Epidermal melanocyte (primary cell): ENCODE measurements around the gene IFNE.

ENCODE experiments used
- DNase-seq: peaks from one replicate; pipeline ENCODE4 v3.0.0; 2011; ENCODE audit warnings: low spot score; ENCODE audit not compliant: insufficient read length

The IFNE gene

GRCh38 chr9:21482213-21482612, at the start of gene IFNE:
Gene IFNE (minus strand): TSS chr9:21482313. CDS start chr9:21481694, 619 bp downstream.
- no peak for DNase-seq

DNA sequence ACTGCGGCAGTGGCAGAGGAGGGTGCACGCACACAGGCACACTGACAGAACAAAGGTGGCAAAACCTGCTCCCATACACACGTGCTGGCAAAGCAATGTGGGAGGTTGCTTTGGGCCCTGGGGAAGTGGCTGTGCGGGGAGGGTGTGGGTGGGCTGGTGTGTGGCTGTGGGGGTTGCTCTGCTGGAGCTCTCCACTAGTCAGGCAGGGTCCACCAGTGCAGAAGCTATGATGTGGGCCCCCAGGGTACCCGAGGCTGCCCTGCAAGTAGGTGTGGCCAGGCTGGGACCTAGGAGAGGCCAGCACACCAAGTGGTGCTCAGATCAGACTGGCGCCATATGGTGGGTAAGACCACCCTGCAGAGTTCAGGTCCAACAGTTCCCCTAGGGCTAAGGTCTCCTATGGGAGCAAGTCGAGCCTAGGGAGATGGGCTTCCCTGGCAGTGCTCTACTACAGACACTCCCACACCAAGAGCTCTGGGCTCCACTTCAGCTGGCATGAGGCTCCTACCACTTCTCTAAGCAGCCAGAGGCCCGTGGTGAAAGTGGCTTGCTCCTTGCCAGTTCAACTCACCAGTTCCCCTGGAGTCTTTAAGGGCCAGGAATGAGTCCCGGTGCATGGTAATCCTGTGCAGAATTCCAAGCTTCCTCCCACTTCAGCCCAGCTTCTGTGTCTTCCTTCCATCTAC, 46.2 kb upstream of the IFNE start:
- no peak for DNase-seq

- DNase-seq, result no peak
Measured at GRCh38 chr9:21527579-21527978, 45.5 kb upstream of the IFNE start.

GRCh38 chr9:21525174-21525573, 43.1 kb upstream of the IFNE start:
- no peak for DNase-seq

GRCh38 chr9:21524099-21524830, 42.2 kb upstream of the IFNE start:
- DNase-seq, result no peak

DNA sequence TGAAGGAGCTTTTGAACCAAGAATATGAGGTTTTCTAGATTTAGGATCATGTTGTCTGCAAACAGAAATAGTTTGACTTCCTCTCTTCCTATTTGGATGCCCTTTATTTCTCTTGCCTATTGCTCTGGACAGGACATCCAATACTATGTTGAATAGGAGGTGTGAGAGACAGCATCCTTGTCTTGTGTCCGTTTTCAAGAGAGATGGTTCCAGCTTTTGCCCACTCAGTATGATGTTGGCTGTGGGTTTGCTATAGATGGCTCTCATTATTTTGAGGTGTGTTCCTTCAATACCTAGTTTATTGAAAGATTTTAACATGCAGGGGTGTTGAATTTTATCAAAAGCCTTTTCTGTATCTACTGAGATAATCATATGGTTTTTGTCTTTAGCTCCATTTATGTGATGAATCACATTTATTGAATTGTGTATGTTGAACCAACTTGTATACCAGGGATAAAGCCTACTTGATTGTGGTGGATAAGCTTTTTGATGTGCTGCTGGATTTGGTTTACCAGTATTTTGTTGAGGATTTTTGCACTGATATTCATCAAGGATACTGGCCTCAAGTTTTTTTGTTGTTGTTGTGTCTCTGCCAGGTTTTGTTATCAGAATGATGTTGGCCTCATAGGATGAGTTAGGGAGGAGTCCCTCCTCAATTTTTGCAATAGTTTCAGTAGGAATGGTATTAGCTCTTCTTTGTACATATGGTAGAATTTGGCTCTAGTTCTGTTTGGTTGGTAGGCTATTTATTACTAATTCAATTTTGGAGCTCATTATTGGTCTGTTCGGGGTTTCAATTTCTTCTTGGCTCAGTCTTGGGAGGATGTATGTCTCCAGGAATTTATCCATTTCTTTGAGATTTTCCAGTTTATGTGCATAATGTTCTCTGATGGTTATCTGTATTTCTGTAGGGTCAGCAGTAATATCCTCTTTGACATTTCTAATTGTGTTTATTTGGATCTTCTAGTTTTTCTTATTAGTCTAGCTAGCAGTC, 41.2 kb upstream of the IFNE start:
- no peak for DNase-seq

DNA sequence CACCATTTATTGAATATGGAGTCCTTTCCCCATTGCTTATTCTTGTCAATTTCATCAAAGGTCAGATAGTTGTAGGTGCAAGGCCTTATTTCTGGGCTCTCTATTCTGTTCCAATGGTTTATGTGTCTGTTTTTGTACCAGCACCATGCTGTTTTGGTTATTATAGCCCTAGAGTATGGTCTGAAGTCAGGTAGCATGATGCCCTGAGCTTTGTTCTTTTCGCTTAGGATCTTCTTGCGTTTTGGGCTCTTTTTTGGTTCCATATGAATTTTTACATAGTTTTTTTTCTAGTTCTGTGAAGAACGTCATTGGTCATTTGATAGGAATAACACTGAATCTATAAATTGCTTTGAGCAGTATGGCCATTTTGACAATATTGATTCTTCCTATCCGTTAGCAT, 40.2 kb upstream of the IFNE start:
- DNase-seq, result no peak

DNA sequence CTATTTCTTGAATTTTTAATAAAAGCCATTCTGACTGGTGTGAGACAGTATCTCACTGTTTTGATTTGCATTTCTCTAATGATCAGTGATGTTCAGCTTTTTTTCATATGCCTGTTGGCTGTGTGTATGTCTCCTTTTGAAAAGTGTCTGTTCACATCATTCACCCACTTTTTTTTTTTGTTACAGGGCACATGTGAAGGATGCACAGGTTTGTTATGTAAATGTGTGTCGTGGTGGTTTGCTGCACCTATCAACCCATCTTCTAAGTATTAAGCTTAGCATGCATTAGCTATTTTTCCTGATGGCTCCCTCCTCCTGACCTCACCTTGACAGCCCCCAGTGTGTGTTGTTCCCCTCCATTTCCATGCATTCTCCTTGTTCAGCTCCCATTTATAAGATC, 39.3 kb upstream of the IFNE start:
- DNase-seq, result no peak

DNA sequence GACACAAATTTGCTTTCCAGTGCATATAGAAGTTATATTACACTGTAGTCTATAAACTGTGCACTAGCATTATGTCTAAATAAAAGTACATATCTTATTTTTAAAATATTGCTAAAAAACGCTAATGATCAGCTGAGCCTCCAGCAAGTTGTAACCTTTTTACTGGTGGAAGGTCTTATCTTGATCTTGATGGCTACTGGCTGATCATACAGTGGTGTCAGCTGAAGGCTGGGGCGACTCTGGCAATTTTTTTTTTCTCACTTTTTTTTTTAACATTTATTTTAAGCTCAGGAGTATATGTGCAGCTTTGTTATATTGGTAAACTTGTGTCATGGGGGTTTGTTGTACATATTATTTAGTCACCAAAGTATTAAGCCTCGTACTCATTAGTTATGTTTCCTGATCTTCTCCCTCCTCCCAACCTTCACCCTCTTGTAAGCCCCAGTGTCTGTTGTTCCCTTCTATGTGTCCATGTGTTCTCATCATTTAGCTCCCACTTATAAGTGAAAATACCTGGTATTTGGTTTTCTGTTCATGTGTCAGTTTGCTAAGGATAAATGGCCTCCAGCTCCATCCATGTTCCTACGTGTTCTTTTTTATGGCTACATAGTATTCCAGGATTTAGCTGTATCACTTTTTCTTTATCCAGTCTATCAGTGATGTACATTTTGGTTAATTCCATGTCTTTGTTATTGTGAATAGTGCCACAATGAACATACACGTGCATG, 38.6 kb upstream of the IFNE start:
- DNase-seq, result no peak

GRCh38 chr9:21519855-21520434, 37.8 kb upstream of the IFNE start:
- DNase-seq, result no peak

- DNase-seq, result no peak
Measured at GRCh38 chr9:21516796-21517195, 34.7 kb upstream of the IFNE start.

DNA sequence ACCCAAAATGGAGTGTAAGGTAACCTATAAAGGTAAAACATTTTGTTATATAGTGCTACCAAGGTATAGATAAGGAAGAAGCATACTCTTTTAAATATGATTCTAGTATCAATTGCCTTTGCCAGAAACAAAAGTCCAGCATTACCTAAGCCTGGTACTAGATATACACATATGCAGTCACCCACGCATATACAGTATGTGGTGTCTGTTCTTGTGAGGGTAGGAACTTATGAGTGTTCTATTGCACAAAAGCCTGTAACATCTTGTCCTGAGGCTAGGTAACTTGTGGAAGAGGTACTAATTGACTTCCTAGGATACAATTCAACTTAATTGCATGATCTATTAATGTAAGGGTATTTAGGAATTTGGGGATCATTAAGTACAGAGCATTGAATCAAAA, 31.3 kb upstream of the IFNE start:
- DNase-seq, result no peak

- DNase-seq, result no peak
Measured at GRCh38 chr9:21510806-21511205, 28.7 kb upstream of the IFNE start.

GRCh38 chr9:21507483-21507790, 25.3 kb upstream of the IFNE start:
- no peak for DNase-seq

GRCh38 chr9:21506626-21507482, 24.7 kb upstream of the IFNE start:
- DNase-seq, result no peak

GRCh38 chr9:21505425-21506179, 23.5 kb upstream of the IFNE start:
- no peak for DNase-seq

GRCh38 chr9:21504894-21505293, 22.8 kb upstream of the IFNE start:
- no peak for DNase-seq

DNA sequence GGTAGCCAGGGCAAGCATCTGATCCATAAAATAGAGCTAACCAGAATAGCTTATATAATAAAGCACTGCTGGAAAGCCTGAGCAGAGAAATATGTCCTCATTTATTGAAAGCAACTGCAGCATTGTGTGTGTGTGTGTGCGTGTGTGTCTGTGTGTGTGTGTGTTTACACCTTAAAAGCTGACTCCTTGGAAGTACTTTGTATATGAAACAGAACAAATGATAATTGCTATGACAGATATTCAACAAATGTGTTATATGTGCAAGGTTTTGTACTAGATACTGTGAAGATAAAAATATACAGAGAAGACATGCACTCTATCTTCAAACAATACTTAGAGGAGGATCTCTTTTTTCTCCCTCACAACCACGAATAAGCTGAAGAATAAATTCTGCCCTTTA, 22.0 kb upstream of the IFNE start:
- no peak for DNase-seq

DNA sequence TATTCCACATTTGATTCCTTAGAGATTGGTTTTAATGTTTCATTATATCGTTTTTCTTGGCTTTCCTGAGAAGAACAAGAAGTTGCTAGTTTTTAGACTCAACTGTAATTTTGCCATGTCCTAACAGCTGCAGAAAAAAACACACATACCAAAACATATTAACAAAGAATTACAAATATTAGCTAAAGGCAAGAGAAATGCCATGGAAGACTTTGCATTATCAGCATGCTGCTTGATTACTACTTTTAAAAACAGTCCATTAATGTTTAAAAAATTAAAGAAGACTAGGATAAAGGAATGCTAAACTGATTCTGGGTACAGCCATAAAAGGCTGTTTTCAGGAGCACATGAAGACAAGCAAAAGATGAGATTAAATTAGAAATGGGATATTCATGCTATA, 20.5 kb upstream of the IFNE start:
- no peak for DNase-seq
